Stimulated activated CD8-positive, alpha-beta memory T cell treated with anti-CD3 and anti-CD28 coated beads, Interleukin-4, amount 100 ng/mL, for 24 hours (primary cell): ENCODE data around the gene ADGRG3.

ENCODE experiments used
- DNase-seq: peaks from one replicate; pipeline ENCODE4 v3.0.0-alpha.2; 2020; ENCODE audit warnings: low read depth

Gene ADGRG3, protein sequence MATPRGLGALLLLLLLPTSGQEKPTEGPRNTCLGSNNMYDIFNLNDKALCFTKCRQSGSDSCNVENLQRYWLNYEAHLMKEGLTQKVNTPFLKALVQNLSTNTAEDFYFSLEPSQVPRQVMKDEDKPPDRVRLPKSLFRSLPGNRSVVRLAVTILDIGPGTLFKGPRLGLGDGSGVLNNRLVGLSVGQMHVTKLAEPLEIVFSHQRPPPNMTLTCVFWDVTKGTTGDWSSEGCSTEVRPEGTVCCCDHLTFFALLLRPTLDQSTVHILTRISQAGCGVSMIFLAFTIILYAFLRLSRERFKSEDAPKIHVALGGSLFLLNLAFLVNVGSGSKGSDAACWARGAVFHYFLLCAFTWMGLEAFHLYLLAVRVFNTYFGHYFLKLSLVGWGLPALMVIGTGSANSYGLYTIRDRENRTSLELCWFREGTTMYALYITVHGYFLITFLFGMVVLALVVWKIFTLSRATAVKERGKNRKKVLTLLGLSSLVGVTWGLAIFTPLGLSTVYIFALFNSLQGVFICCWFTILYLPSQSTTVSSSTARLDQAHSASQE

GRCh38 chr16:57668263-57668571, at the start of gene ADGRG3:
ADGRG3 (plus strand) TSS chr16:57668306; CDS start chr16:57668348, 42 bp downstream.
- DNase-seq, result no peak

- DNase-seq, result no peak
Measured at GRCh38 chr16:57619133-57619605, 48.9 kb upstream of the ADGRG3 start.

DNA sequence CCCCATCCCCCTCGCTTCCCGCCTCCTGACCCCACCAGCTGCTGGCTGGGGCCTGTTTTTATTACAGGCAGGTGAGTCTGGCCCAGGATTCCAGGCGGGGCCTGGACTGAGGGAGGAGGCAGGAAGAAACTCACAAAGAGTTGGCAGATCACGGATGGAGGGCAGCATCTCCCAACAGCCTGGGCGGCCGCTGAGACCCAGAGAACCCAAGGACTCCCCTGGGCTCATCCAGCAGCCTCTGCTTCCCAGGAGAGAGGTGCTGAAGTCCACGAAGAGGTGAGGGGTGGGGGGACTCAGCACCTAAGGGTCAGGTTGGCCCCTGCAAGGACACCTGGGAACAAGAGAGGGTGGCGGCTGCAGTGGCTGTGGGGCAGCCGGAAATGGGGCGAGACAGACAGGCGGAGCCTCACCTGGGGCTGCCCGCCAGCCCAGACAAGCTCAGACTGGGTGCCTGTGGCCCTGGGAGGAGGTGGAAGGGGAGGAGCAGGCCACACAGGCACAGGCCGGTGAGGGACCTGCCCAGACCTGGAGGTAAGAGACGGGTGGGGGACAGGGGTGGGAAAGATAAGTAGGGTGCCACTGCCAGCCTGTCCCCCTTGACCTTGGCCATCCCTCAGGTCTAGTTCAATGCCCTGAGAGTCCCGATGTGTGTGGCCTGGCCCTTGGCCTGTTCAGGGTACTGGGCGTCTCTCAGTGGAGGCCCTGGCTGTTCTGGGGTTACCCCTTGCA, 48.3 kb upstream of the ADGRG3 start:
- DNase-seq, result no peak

GRCh38 chr16:57620335-57621231, 47.5 kb upstream of the ADGRG3 start:
- no peak for DNase-seq

- DNase-seq, result no peak
Measured at GRCh38 chr16:57621521-57622271, 46.4 kb upstream of the ADGRG3 start.

DNA sequence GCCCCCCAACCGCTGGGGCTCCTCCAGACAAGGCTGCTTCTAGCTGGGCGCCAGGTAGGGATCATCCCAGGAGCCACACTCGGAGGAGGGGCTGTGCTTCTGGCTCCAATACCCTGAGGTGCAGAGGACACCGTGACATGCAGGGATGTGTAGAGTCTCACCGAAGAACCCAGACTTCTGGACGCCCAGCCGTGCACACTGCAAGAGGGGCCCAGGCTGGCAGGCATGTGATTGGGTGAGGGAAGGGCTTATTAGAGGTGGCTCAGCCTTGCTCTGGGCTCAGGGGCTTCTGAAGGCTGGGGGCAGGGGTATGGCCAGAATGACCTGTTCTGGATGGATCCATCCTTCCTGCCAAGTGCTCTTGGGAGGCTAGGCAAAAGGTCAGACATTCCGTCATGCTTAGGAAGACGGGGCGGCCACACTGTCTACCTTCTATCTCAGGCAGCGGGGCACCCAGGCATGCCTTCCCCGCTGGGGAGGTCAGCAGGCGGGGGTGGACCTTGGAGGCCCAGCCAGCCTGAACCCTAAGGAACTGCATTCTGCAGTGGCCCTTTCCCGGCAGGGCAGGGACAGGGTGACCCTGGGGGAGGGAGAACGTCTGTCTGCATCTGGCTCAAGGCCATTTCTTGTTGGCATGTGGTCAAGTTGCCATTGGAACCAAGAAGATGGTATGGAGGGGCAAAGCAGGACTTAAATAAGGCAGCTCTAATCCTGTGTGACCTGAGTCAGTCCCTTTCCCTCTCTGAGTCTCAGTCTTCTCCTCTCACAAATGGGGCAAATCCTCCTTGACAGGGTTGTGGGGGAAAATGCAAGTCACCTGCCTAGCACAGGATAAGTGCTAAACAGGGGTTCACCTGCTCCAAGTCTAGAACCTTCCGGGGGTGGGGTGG, 45.5 kb upstream of the ADGRG3 start:
- DNase-seq, result no peak

- no peak for DNase-seq
Measured at GRCh38 chr16:57623251-57624043, 44.7 kb upstream of the ADGRG3 start.

- no peak for DNase-seq
Measured at GRCh38 chr16:57624044-57624688, 43.9 kb upstream of the ADGRG3 start.

DNA sequence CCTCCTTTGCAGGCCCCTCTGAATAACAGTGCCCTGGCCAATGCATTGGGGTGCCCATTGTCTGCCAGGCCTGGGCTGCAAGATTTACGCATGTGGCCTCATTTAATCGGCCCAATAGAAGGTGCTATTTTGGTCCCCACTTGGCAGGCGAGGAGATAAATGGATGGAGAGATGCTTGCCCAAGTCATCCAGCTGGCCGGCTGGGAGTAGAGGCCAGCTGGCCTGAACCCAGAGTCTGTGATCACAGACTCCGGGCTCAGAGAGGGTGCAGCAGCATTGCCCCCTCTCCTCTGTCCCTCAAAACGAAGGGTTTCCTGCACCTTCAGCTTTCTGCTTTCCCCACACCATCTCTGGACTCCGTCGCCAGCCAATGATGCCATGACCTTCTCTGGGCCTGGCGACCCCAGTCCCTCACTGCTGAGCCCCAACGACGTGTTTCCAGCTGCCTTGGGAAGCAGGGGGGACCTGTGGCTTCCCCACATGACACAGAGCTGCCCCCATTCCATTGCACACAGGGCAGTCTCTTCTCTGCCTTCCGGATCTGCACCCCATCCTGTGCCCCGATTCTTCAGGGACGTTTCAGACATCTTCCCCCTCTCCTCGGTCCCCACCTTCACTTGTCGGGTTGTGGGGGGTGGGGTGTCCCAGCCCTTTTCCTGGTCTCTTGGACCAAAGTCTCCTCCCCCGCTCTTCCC, 43.2 kb upstream of the ADGRG3 start:
- no peak for DNase-seq

DNA sequence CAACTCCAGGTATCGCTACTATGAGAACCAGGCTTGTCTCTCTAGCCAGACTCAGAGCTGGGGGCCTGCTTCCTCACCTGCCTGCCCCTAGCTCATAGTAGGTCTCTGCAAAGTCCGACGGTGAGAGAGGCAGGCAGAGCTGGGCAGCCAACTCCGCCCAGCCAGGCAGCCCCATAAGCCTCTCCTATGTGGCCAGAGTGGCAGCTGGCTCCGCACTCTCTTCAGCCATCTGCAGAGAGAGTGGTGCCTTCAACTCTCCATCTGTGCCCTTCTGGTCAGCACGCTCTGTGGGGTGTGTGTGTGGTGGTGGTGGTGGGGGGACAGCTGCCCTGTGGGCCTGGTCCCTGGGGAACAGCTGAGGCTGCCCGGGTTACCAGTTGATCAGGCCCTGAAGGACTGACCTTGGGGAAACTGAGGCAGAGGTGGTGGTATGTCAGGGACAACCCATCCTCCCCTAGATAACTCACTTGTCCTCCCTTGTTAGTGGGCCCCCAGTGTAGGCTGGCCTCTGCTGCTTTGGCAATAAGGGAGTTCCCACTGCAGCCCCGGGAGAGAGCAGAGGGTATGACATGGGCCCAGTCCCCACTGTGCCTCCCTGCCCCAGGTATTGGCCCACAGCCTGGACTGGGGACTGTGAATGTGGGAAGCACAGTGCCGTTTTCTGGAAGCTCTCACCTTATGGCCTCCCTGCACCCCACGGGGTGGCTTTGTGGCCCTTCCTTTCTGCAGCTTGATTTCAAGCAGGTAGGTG, 41.5 kb upstream of the ADGRG3 start:
- no peak for DNase-seq

- no peak for DNase-seq
Measured at GRCh38 chr16:57627184-57627871, 40.8 kb upstream of the ADGRG3 start.

DNA sequence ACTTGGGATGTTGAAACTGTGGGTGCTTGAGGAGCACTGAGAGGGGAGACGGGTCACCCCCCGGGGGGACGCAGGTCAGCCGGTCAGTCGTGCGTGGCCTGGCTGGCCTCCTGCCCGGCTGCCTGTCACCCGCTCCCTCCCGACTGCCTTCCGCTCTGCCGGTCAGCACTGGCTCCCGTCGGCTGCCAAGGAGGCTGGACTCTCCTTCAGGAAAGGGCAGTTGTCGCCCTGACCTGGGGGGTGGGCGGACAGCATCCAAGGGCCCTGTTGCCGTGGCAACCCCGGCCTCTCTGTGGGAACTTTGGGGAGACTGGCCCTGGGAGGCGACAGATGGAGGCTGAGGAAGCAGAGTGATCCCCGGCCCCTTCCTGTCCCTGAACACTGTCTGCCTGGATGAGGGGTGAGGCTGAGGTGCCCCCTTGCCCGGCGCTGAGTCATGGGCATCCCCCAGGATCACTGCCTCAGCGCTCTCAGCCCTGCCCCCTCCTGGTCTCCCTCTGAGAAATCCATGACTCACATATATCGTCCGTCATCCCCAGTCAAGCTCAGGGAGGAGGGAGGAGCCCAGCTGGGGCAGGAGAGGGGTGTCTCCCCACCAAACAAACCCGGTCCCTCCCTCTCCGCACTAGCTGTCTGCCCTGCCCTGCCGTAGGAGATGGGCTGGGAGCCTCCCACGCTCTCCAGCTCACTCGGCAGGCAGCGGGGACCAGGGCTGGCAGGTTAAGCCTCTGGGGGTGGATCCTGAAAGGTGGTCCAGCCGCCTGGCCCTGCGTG, 39.9 kb upstream of the ADGRG3 start, which contains the start of gene ADGRG1:
TSS of gene ADGRG1 (plus strand) at position 623 of the 774 bp plus-strand sequence. CDS start 21,658 bp downstream, outside the sequence.
- DNase-seq, result peak; percentile 53

DNA sequence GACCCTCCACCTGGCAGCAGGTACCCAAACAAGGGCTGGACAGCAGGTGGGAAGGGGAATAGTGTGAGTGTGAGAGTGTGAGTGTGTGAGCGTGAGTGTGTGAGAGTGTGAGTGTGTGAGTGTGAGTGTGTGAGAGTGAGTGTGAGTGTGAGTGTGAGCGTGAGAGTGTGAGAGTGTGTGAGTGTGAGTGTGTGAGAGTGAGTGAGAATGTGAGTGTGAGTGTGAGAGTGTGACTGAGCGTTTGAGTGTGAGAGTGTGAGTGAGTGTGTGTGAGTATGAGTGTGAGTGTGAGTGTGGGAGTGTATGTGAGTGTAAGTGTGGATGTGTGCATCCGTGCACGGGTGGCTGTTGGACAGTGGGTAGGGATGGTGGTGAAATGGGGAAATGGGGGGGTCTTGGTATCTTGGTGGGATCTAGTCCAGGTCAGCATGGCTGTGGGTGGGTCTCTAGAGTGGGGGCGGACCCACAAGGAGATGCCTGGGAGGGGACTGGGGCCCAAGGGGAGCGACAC, 39.3 kb upstream of the ADGRG3 start:
- DNase-seq, result no peak

DNA sequence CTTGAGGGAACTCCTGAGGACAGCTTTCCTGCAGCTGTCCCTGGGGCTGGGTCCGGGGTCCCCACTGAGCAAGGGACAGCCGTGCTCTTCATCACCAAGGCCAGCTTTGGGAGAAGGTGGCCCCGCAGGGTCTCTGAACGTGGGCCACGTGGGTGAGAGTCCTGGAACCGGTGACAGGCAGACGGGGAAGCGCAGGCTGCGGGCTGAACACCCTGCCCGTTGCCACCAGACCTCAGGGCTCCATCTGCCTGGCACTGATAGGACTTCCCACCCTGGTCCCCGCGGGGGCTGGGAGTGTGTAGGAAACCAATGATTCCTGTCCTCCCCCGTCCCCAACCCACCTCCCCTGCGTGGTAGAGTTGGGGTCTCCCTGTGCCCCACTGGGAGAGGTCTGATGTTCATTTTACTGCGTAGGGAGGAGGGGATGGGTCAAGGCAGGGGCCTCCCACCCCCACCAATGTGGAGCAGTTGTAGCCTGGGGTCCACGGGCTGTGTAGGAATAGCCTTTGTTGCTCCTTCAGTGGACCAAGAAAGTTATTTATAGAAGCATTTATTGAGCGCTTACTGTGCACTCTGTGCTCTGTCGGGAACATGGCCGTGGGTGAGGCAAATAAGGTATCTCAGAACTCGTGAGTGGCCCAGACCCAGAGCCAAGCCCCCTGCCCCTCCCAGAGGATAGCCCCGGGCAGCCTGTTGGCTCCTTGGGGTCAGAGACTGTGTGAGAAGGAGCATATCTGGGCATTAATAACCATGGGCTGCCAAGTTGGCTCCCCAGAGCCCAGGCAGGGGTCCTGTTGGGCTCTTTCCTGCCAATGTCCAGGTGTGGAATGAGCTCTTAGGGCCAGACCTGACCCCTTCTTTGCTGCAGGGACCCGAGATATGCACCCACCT, 38.3 kb upstream of the ADGRG3 start:
- no peak for DNase-seq

DNA sequence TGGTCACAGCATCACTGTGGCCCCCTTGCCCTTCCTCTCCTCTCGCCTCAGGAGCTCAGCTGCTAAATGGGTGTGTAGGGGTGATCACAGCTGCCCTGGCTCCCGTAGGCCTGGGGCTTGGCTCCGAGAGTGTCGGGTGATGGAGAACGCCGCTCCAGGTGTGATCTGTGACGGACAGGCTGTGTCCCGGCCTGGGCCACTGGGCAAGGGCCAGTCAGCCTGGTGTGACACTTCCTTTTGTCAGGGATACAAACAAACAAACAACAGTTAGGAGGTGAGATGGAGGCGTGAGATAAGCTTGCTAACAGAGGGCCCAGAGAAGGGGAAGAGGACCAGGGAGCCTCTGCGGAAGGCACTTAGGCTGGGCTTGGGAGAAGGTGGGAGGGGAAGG, 37.7 kb upstream of the ADGRG3 start:
- no peak for DNase-seq
